Epithelial cell of proximal tubule (primary cell): ENCODE measurements around the gene NOXO1. TPM values are rescaled to one million over a fixed set of nuclear protein-coding genes. Genes with fewer than 3 reads are reported as not detected.
"Not testable (repeated sequence)": the region's sequence is repeated elsewhere in the genome, so short reads cannot be mapped to it uniquely, and the experiment has no call there.

Experiments used
- DNase-seq: peaks from one replicate; pipeline ENCODE4 v3.0.0-alpha.2; 2011; ENCODE audit warnings: low read depth
- H3K4me3 ChIP-seq: 2 replicates; pipeline ENCODE4 v1.5.1; 2011; ENCODE audit warnings: low read depth, mild to moderate bottlenecking, low read length
- CTCF ChIP-seq: conservative IDR thresholded peaks from 2 replicates; pipeline ENCODE4 v1.5.1; 2012; ENCODE audit warnings: low read depth, mild to moderate bottlenecking, low read length
- total RNA-seq: library from RNA; depleted of rRNA; stranded (reverse); fragments of >200 nt; gene quantifications from 2 replicates; pipeline ENCODE4 v1.2.3, GENCODE V29; 2015

NOXO1 gene
- total RNA-seq, 1 donor from 2014 or later, result 1.2 TPM

- peak overlapping the region; percentile 93 for H3K4me3 ChIP-seq
- peak; percentile 9 for TF ChIP-seq CTCF
- no peak for DNase-seq
These were observed 17.3 kb downstream of the NOXO1 start for GRCh38 chr16:1963806-1964505.

- H3K4me3 ChIP-seq, result peak overlapping the region; percentile 93
- DNase-seq, result not testable (repeated sequence)
These were observed 18.8 kb downstream of the NOXO1 start for GRCh38 chr16:1962161-1963153.

- no peak for DNase-seq
- TF ChIP-seq CTCF, result no peak
- H3K4me3 ChIP-seq, result no peak overlapping the region
These were observed 19.6 kb downstream of the NOXO1 start for GRCh38 chr16:1961651-1962067.

- DNase-seq, result no peak
- TF ChIP-seq CTCF, result no peak
- H3K4me3 ChIP-seq, result peak overlapping the region; percentile 96
These were observed 20.3 kb downstream of the NOXO1 start for GRCh38 chr16:1960665-1961630.

GRCh38 chr16:1959269-1960039 is 21.8 kb downstream of the NOXO1 start, which contains the start of gene NDUFB10:
Gene NDUFB10, plus strand, starts transcription at chr16:1959538. Its CDS starts 87 bp downstream, at chr16:1959625.
- DNase-seq, result no peak
- H3K4me3 ChIP-seq, result peak within 1 kb of the TSS; percentile 96
- peak; percentile 67 for TF ChIP-seq CTCF

GRCh38 chr16:1958715-1959268 is 22.5 kb downstream of the NOXO1 start:
- no peak for DNase-seq
- TF ChIP-seq CTCF, result no peak
- H3K4me3 ChIP-seq, result peak overlapping the region; percentile 96

GRCh38 chr16:1958143-1958491 is 23.2 kb downstream of the NOXO1 start:
- H3K4me3 ChIP-seq, DNase-seq: not testable (repeated sequence)

- not testable (repeated sequence) for DNase-seq, H3K4me3 ChIP-seq
These were observed 23.7 kb downstream of the NOXO1 start for GRCh38 chr16:1957434-1958142.
